BLaER1 treated with 17β-estradiol and CSF1 and Interleukin-3, amounts not matched to agents 10 nM and 100 nM (cell line): ENCODE results near the gene DDB1.

Experiments
- H3K27ac ChIP-seq, 11 experiments: shearing (Covaris generic); formaldehyde crosslinking; 2 replicates each; pipeline ENCODE4 v1.8.1; 2022
- H3K27me3 ChIP-seq, 11 experiments: shearing (Covaris generic); formaldehyde crosslinking; 2 replicates each; pipeline ENCODE4 v1.8.1; 2022
- H3K36me3 ChIP-seq, 11 experiments: shearing (Covaris generic); formaldehyde crosslinking; 2 replicates each; pipeline ENCODE4 v1.8.1; 2022
- H3K4me1 ChIP-seq, 10 experiments: shearing (Covaris generic); formaldehyde crosslinking; 2 replicates each; pipeline ENCODE4 v1.8.1; 2022
- H3K4me2 ChIP-seq, 11 experiments: shearing (Covaris generic); formaldehyde crosslinking; 2 replicates each; pipeline ENCODE4 v1.8.1; 2022
- H3K4me3 ChIP-seq, 10 experiments: shearing (Covaris generic); formaldehyde crosslinking; 2 replicates each; pipeline ENCODE4 v1.8.1; 2022
- H3K9ac ChIP-seq, 11 experiments: shearing (Covaris generic); formaldehyde crosslinking; 2 replicates each; pipeline ENCODE4 v1.8.1; 2022
- H3K9me3 ChIP-seq, 11 experiments: shearing (Covaris generic); formaldehyde crosslinking; replicated peaks in 1 of 11; 2 replicates each; pipeline ENCODE4 v1.8.1; 2022
- H4K20me1 ChIP-seq, 11 experiments: shearing (Covaris generic); formaldehyde crosslinking; 2 replicates each; pipeline ENCODE4 v1.8.1; 2022
- Cebpa-rat ChIP-seq, 11 experiments: shearing (Covaris generic); IDR thresholded peaks; 2 replicates each; pipeline ENCODE4 v1.8.1; 2022

DDB1 gene

GRCh38 chr11:61343792-61344745 is 11.2 kb upstream of the DDB1 start:
- Histone ChIP-seq H4K20me1 (peaks cover 0 to 7% (median 0%) of the 10 kb centered on the region in 11 experiments; a peak in 1 of 22 replicates), H3K4me3 (no peak overlapping the region), H3K9me3 (no peaks in the 10 kb centered on the region), H3K4me2 (no peak overlapping the region), H3K36me3 (peaks cover 13 to 60% (median 25%) of the 10 kb centered on the region in 11 experiments), H3K4me1 (peaks cover 7 to 70% (median 33%) of the 10 kb centered on the region in 10 experiments; a peak in 17 of 20 replicates), H3K27me3 (no peaks in the 10 kb centered on the region), H3K27ac (peak overlapping the region in 2 of 11 experiments; percentile 25 to 43; a peak in 2 of 22 replicates), H3K9ac (peak overlapping the region in 1 of 11 experiments; percentile 7; a peak in 1 of 22 replicates)
- TF ChIP-seq Cebpa-rat (IDR thresholded peaks at IDR 0.05), result no peak

GRCh38 chr11:61342207-61342803 is 9.4 kb upstream of the DDB1 start:
- peak overlapping the region in 5 of 11 experiments; percentile 15 to 27 (median 18); a peak in 4 of 22 replicates for H3K9ac ChIP-seq
- H3K4me1 ChIP-seq, result peaks cover 12 to 65% (median 30%) of the 10 kb centered on the region in 10 experiments; a peak in 18 of 20 replicates

GRCh38 chr11:61341706-61342105 is 8.8 kb upstream of the DDB1 start:
- Histone ChIP-seq H3K4me1 (peaks cover 14 to 63% (median 34%) of the 10 kb centered on the region in 10 experiments), H3K4me3 (no peak overlapping the region), H3K9me3 (no peaks in the 10 kb centered on the region), H3K9ac (peak overlapping the region in 3 of 11 experiments; percentile 15 to 18 (median 16); a peak in 2 of 22 replicates), H3K36me3 (peaks cover 0 to 49% (median 10%) of the 10 kb centered on the region in 11 experiments; a peak in 9 of 22 replicates), H3K4me2 (peak overlapping the region in 9 of 11 experiments; percentile 41 to 63 (median 58); a peak in 15 of 22 replicates), H3K27ac (peak overlapping the region in 4 of 11 experiments; percentile 25 to 43 (median 40); a peak in 5 of 22 replicates), H4K20me1 (peaks cover 0 to 7% (median 0%) of the 10 kb centered on the region in 11 experiments; a peak in 1 of 22 replicates), H3K27me3 (no peaks in the 10 kb centered on the region)
- no peak for TF ChIP-seq Cebpa-rat (IDR thresholded peaks at IDR 0.05)

More at GRCh38 chr11:61342207-61342803, 9.4 kb upstream of the DDB1 start:
- peak overlapping the region in 10 of 11 experiments; percentile 15 to 63 (median 54); a peak in 16 of 22 replicates for H3K4me2 ChIP-seq
- no peaks in the 10 kb centered on the region for H3K9me3 ChIP-seq
- peaks cover 0 to 55% (median 11%) of the 10 kb centered on the region in 11 experiments; a peak in 10 of 22 replicates for H3K36me3 ChIP-seq
- TF ChIP-seq Cebpa-rat (IDR thresholded peaks at IDR 0.05), result peak in 3 of 11 experiments; percentile 10 to 44 (median 18); a peak in 1 of 22 replicates
- H3K27me3 ChIP-seq, result no peaks in the 10 kb centered on the region
- H4K20me1 ChIP-seq, result peaks cover 0 to 7% (median 0%) of the 10 kb centered on the region in 11 experiments; a peak in 1 of 22 replicates
- peak overlapping the region in 6 of 11 experiments; percentile 25 to 43 (median 41); a peak in 8 of 22 replicates for H3K27ac ChIP-seq
- H3K4me3 ChIP-seq, result no peak overlapping the region

DNA sequence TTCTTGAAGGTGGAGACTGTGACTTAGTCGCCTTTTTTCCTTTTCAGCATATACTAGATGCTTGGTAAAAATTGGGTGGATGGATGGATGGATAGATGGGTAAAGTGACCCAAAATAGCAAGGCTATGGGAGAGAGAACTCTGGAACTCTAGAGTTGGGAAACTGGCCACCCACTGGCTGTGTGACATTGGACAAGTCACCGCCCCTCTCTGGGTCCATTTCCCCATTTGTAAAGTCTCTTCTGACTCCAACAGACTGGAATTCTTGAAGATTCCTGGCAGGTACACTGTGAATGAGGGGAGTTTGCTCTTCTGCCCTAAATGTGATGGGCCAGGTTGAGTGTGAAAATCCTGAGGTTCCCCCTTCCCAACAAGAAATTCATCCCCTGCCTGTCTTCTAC is 8.1 kb upstream of the DDB1 start:
- H3K4me3 ChIP-seq, result no peak overlapping the region
- no peaks in the 10 kb centered on the region for H3K9me3 ChIP-seq
- H3K4me1 ChIP-seq, result peaks cover 20 to 63% (median 37%) of the 10 kb centered on the region in 10 experiments
- H3K27ac ChIP-seq, result no peak overlapping the region
- peak overlapping the region in 3 of 11 experiments; percentile 59 to 63 (median 63); a peak in 3 of 22 replicates for H3K4me2 ChIP-seq
- peaks cover 0 to under 1% (median 0%) of the 10 kb centered on the region in 11 experiments; a peak in 1 of 22 replicates for H4K20me1 ChIP-seq
- no peaks in the 10 kb centered on the region for H3K27me3 ChIP-seq
- no peak overlapping the region for H3K9ac ChIP-seq
- TF ChIP-seq Cebpa-rat (IDR thresholded peaks at IDR 0.05), result no peak
- peaks cover 0 to 42% (median 10%) of the 10 kb centered on the region in 11 experiments; a peak in 9 of 22 replicates for H3K36me3 ChIP-seq

- Histone ChIP-seq H3K9ac (peak overlapping the region in 1 of 11 experiments; percentile 4; a peak in 1 of 22 replicates), H3K4me1 (peaks cover 32 to 67% (median 45%) of the 10 kb centered on the region in 10 experiments), H3K4me3 (no peak overlapping the region), H3K27me3 (no peaks in the 10 kb centered on the region), H3K4me2 (peak overlapping the region in 1 of 11 experiments; percentile 6; a peak in 1 of 22 replicates), H3K36me3 (peaks cover 0 to 31% (median 8%) of the 10 kb centered on the region in 11 experiments; a peak in 8 of 22 replicates), H4K20me1 (no peaks in the 10 kb centered on the region), H3K9me3 (no peaks in the 10 kb centered on the region), H3K27ac (no peak overlapping the region)
- TF ChIP-seq Cebpa-rat (IDR thresholded peaks at IDR 0.05), result no peak
These were observed 6.6 kb upstream of the DDB1 start for GRCh38 chr11:61339490-61339878.

- Histone ChIP-seq H3K27me3 (no peaks in the 10 kb centered on the region), H3K27ac (peak overlapping the region in 4 of 11 experiments; percentile 1 to 28 (median 22); a peak in 6 of 22 replicates), H3K9ac (peak overlapping the region in 6 of 11 experiments; percentile 4 to 35 (median 12); a peak in 2 of 22 replicates), H3K4me1 (peaks cover 38 to 72% (median 50%) of the 10 kb centered on the region in 10 experiments), H3K9me3 (no peaks in the 10 kb centered on the region), H3K36me3 (peaks cover 0 to 28% (median 8%) of the 10 kb centered on the region in 11 experiments; a peak in 8 of 22 replicates), H4K20me1 (no peaks in the 10 kb centered on the region), H3K4me2 (no peak overlapping the region), H3K4me3 (no peak overlapping the region)
- no peak for TF ChIP-seq Cebpa-rat (IDR thresholded peaks at IDR 0.05)
These were observed 6.0 kb upstream of the DDB1 start for GRCh38 chr11:61338783-61339489.

GRCh38 chr11:61337706-61338470 is 5.0 kb upstream of the DDB1 start:
- TF ChIP-seq Cebpa-rat (IDR thresholded peaks at IDR 0.05), result no peak
- no peaks in the 10 kb centered on the region for H3K9me3 ChIP-seq
- peak overlapping the region in 6 of 11 experiments; percentile 14 to 28 (median 22); a peak in 7 of 22 replicates for H3K27ac ChIP-seq
- peaks cover 44 to 77% (median 57%) of the 10 kb centered on the region in 10 experiments for H3K4me1 ChIP-seq
- H3K4me2 ChIP-seq, result no peak overlapping the region; a peak in 1 of 22 replicates
- no peak overlapping the region for H3K4me3 ChIP-seq
- H3K9ac ChIP-seq, result peak overlapping the region in 1 of 11 experiments; percentile 21; a peak in 3 of 22 replicates
- H3K36me3 ChIP-seq, result peaks cover 0 to 20% (median 5%) of the 10 kb centered on the region in 11 experiments; a peak in 7 of 22 replicates
- no peaks in the 10 kb centered on the region for H4K20me1 ChIP-seq
- no peaks in the 10 kb centered on the region for H3K27me3 ChIP-seq
